SK-N-SH (cell line): ENCODE results near the gene ADCY7.

Experiments used
- EP300 ChIP-seq, 2 experiments: IDR thresholded peaks; 2 replicates each; pipeline versions ENCODE4 v1.4.0 to v1.6.1; 2012; ENCODE audit warnings: borderline replicate concordance in 1 of 2, low read depth in 1 of 2, low read length in 1 of 2
- GABPA ChIP-seq: IDR thresholded peaks from 2 replicates; pipeline ENCODE4 v1.4.0; 2012; ENCODE audit warnings: low read depth, mild to moderate bottlenecking
- JUND ChIP-seq: IDR thresholded peaks from 2 replicates; pipeline ENCODE4 v1.4.0; 2012
- NFIC ChIP-seq: IDR thresholded peaks from 2 replicates; pipeline ENCODE4 v1.4.0; 2012; ENCODE audit warnings: borderline replicate concordance
- POLR2AphosphoS5 ChIP-seq: IDR thresholded peaks from 2 replicates; pipeline ENCODE4 v1.6.1; 2012; ENCODE audit warnings: low read depth, low read length
- RAD21 ChIP-seq: IDR thresholded peaks from 2 replicates; pipeline ENCODE4 v1.6.1; 2012; ENCODE audit warnings: mild to moderate bottlenecking, low read length
- SIN3A ChIP-seq: IDR thresholded peaks from 2 replicates; pipeline ENCODE4 v1.6.1; 2012; ENCODE audit warnings: low read depth, mild to moderate bottlenecking, low read length, moderate library complexity, borderline replicate concordance
- SMC3 ChIP-seq: IDR thresholded peaks from 2 replicates; pipeline ENCODE4 v1.6.1; 2012; ENCODE audit warnings: low read depth, low read length, improper control_type of control experiment
- TCF12 ChIP-seq: IDR thresholded peaks from 2 replicates; pipeline ENCODE4 v1.4.0; 2012
- TF ChIP-seq, protein P1 (sequence below): IDR thresholded peaks from 2 replicates; pipeline ENCODE4; 2012
- TF ChIP-seq, protein P2 (sequence below): fragments of 200-600 bp; sonication (generic); IDR thresholded peaks from 2 replicates; pipeline ENCODE4 v1.6.1; 2017; ENCODE audit warnings: antibody characterized with exemption, mild to moderate bottlenecking, moderate library complexity

GRCh38 chr16:50329446-50330189 lies 63.3 kb downstream of the ADCY7 start:
- TF ChIP-seq, protein P1, sequence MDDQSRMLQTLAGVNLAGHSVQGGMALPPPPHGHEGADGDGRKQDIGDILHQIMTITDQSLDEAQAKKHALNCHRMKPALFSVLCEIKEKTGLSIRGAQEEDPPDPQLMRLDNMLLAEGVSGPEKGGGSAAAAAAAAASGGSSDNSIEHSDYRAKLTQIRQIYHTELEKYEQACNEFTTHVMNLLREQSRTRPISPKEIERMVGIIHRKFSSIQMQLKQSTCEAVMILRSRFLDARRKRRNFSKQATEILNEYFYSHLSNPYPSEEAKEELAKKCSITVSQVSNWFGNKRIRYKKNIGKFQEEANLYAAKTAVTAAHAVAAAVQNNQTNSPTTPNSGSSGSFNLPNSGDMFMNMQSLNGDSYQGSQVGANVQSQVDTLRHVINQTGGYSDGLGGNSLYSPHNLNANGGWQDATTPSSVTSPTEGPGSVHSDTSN = no peak
- TF ChIP-seq, protein P2, sequence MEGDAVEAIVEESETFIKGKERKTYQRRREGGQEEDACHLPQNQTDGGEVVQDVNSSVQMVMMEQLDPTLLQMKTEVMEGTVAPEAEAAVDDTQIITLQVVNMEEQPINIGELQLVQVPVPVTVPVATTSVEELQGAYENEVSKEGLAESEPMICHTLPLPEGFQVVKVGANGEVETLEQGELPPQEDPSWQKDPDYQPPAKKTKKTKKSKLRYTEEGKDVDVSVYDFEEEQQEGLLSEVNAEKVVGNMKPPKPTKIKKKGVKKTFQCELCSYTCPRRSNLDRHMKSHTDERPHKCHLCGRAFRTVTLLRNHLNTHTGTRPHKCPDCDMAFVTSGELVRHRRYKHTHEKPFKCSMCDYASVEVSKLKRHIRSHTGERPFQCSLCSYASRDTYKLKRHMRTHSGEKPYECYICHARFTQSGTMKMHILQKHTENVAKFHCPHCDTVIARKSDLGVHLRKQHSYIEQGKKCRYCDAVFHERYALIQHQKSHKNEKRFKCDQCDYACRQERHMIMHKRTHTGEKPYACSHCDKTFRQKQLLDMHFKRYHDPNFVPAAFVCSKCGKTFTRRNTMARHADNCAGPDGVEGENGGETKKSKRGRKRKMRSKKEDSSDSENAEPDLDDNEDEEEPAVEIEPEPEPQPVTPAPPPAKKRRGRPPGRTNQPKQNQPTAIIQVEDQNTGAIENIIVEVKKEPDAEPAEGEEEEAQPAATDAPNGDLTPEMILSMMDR = no peak
- TF ChIP-seq JUND (no peak), POLR2AphosphoS5 (no peak), TCF12 (no peak), NFIC (no peak), SMC3 (no peak), GABPA (no peak), EP300 (IDR thresholded peaks at IDR 0.05; ENCODE audit: borderline replicate concordance in 1 of 2, low read depth in 1 of 2, low read length in 1 of 2) (no peak), SIN3A (no peak), RAD21 (no peak)
